Heart left ventricle (tissue), 16 donors: ENCODE data around the gene DYNAP. TPM values are rescaled to one million over a fixed set of nuclear protein-coding genes. Genes with fewer than 3 reads are reported as not detected.

Source experiments
- ATAC-seq, 4 donors: fragments of 200-7000 bp; cut with Tn5 transposase; one replicate each; pipeline ENCODE4 v1.9.1; 2020 to 2022; ENCODE audit warnings: moderate library complexity in 4 of 4, mild to moderate bottlenecking in 3 of 4, moderate number of reproducible peaks in 1 of 4
- DNase-seq, 5 donors: peaks; one replicate each; pipeline ENCODE4 v3.0.0-alpha.2; 2020
- H3K27ac ChIP-seq, 12 donors: fragments of 200-600 bp; sonication (generic) in 4 of 12; one replicate each; pipeline versions ENCODE4 v1.5.0 to v1.8.0; 2016 to 2022; ENCODE audit warnings: mild to moderate bottlenecking in 2 of 12
- H3K27me3 ChIP-seq, 9 donors: fragments of 200-600 bp; sonication (generic) in 2 of 9; one replicate each; pipeline versions ENCODE4 v1.5.1 to v1.8.0; 2016 to 2022; ENCODE audit warnings: mild to moderate bottlenecking in 3 of 9
- H3K36me3 ChIP-seq, 9 donors: fragments of 200-600 bp; sonication (generic) in 2 of 9; one replicate each; pipeline versions ENCODE4 v1.5.0 to v1.8.0; 2018 to 2022; ENCODE audit warnings: mild to moderate bottlenecking in 2 of 9
- H3K4me1 ChIP-seq, 12 donors: fragments of 200-600 bp; sonication (generic) in 4 of 12; one replicate each; pipeline versions ENCODE4 v1.5.0 to v1.8.0; 2016 to 2022; ENCODE audit warnings: mild to moderate bottlenecking in 3 of 12
- H3K4me3 ChIP-seq, 12 donors: fragments of 200-600 bp; sonication (generic) in 4 of 12; one replicate each; pipeline versions ENCODE4 v1.5.0 to v1.8.0; 2017 to 2022; ENCODE audit warnings: mild to moderate bottlenecking in 9 of 12, moderate library complexity in 4 of 12
- H3K9me3 ChIP-seq, 12 donors: fragments of 200-600 bp; sonication (generic) in 4 of 12; one replicate each; pipeline versions ENCODE4 v1.5.0 to v1.8.0; 2016 to 2022; ENCODE audit warnings: mild to moderate bottlenecking in 1 of 12
- CTCF ChIP-seq, 12 donors: fragments of 200-600 bp; sonication (generic) in 4 of 12; IDR thresholded peaks; one replicate each; pipeline versions ENCODE4 v1.5.0 to v1.8.0; 2018 to 2022; ENCODE audit warnings: antibody characterized with exemption in 12 of 12, mild to moderate bottlenecking in 5 of 12
- POLR2A ChIP-seq, 2 donors: fragments of 450-650 bp; IDR thresholded peaks; one replicate each; pipeline ENCODE4 v1.6.1; 2017; ENCODE audit warnings: antibody characterized with exemption in 2 of 2, mild to moderate bottlenecking in 2 of 2, moderate library complexity in 2 of 2
- WGBS, 4 donors: extraction: QIAGEN DNeasy Blood & Tissue Kit in 2 of 4; methylation state at CpG; one replicate each; pipeline versions ENCODE4 v1.1.5 to v1.1.7; 2013 to 2018; 5-methylcytosine and 5-hydroxymethylcytosine counted together
- intact Hi-C, 10 donors: fragments of 100-400 bp; cut with DNase I; formaldehyde crosslinking; loops; one replicate each; pipeline versions ENCODE4 v1.11.1 to v1.14.2; 2022
- polyA plus RNA-seq, 2 donors: library from polyadenylated mRNA; stranded (reverse); fragments of 200-250 nt; gene quantifications; one replicate each; pipeline ENCODE4 v1.2.3, GENCODE V29; 2013
- total RNA-seq, 9 donors: library from RNA; depleted of rRNA in 2 of 9; stranded (reverse); fragments of >200 nt in 2 of 9; fragmentation: NEBNext Ultra II Directional in 3 of 9; extraction: Animal tissue kit (Norgen Biotek cat#: 25700) in 3 of 9; gene quantifications; one replicate each; pipeline versions ENCODE4 v1.1.0 to v1.2.4, GENCODE V29; 2016 to 2023
- donor health status: ischemic (EF 13 %, LVEDD 7.1; RV severe dilation, severe dysfunction).
- donor health status: healthy with polysubstance abuse.
- donor health status: DM: no; HTN: yes; CAD: no.
- donor health status: DM: no; HTN: no; CAD: no.
- donor health status: ischemic (EF 25% LVEDD 6.9; RV normal size, moderate dysfunction).
- donor health status: ischemic (EF 25% LVEDD 5.7; RV mildly dilated, moderate dysfunction).
- donor health status: healthy.
- donor health status: DM: yes; HTN: yes; CAD: no.
- donor health status: ischemic (EF 35%, LVEDD 5.7; RV mildly dilated, moderate dysfunction).
- donor health status: nonischemic (EF 11% LVEDD 7.7; RV severe dilation, severe dysfunction).
- donor health status: DM: yes; HTN: yes; CAD: no.
- donor health status: PGD.
- donor health status: ischemic (EF 29% LVEDD 5.4; RV normal size, mild dysfunction).
- donor health status: nonischemic (EF 23%, LVEDD 6.1; RV moderate dilation, normal function).

The DYNAP gene
- total and polyA plus RNA-seq, 11 donors = not detected

DNA sequence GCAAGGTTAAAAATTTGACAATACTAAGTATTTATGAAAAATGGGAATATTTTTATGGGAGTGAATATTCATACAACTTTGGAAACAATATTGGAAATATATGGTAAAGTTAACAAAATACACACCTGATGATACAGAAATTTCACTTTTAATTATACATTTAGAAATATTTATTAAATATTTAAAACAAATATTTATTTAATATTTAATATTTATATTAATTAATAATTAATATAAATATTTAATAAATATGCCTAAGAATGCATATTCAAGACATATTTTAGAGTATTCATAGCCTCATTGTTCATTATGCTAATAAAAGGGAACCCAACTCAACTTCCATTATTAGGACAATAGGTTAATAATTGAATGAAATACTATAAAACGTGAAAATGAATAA lies 7.0 kb upstream of the DYNAP start:
- Histone ChIP-seq H3K27ac (no peak overlapping the region), H3K27me3 (peaks cover 0 to 6% (median 0%) of the 10 kb centered on the region in 9 donors), H3K4me3 (no peak overlapping the region), H3K4me1 (no peaks in the 10 kb centered on the region), H3K9me3 (no peaks in the 10 kb centered on the region), H3K36me3 (no peaks in the 10 kb centered on the region)
- WGBS, 4 donors = 56 to 63% (median 59%) methylated on average over 1 of the region's 1 CpG
- ATAC-seq (no peak), DNase-seq (no peak)
- TF ChIP-seq CTCF (IDR thresholded peaks at IDR 0.05) (no peak), POLR2A (IDR thresholded peaks at IDR 0.05) (no peak)
- intact Hi-C loops = no loop called here

- ATAC-seq = no peak
- no peak overlapping the region for H3K4me3 ChIP-seq
- no peak for TF ChIP-seq POLR2A (IDR thresholded peaks at IDR 0.05)
- TF ChIP-seq CTCF (IDR thresholded peaks at IDR 0.05) = no peak
- no peaks in the 10 kb centered on the region for H3K9me3 ChIP-seq
- 67 to 87% (median 78%) methylated on average over 6 of the region's 6 CpGs for WGBS, 4 donors
- no peaks in the 10 kb centered on the region for H3K4me1 ChIP-seq
- intact Hi-C loops = no loop called here
- no peaks in the 10 kb centered on the region for H3K36me3 ChIP-seq
- peaks cover 0 to 7% (median 0%) of the 10 kb centered on the region in 9 donors for H3K27me3 ChIP-seq
- DNase-seq = no peak
- H3K27ac ChIP-seq = no peak overlapping the region
Measured at GRCh38 chr18:54585743-54586142, 5.3 kb upstream of the DYNAP start.

DNA sequence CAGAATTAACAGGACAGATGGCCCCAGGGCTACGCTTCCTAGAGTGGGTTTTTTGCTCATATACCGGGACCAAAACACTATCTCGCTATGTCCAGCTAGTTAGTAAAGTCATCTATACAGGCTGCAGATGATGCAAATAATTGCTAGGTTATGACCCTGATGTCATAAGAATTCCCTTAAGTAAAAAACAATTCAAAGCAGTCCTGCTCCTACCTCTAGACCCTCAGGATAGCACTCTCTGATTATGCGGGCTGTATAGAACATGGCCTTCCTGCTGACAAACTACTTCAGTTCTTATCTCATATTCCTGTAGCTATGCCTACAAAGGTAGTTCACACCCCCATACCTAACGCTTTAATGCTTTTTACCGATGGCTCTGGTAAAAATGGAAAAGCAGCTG lies 13.2 kb downstream of the DYNAP start:
- no peak for DNase-seq
- Histone ChIP-seq H3K27me3 (peaks cover 0 to 3% (median 0%) of the 10 kb centered on the region in 9 donors), H3K27ac (no peak overlapping the region), H3K36me3 (no peaks in the 10 kb centered on the region), H3K4me3 (no peak overlapping the region), H3K9me3 (no peaks in the 10 kb centered on the region), H3K4me1 (no peaks in the 10 kb centered on the region)
- no peak for TF ChIP-seq POLR2A (IDR thresholded peaks at IDR 0.05)
- no peak for TF ChIP-seq CTCF (IDR thresholded peaks at IDR 0.05)
- intact Hi-C loops = no loop called here
- 58 to 71% (median 67%) methylated on average over 6 of the region's 6 CpGs for WGBS, 4 donors
- no peak for ATAC-seq

DNA sequence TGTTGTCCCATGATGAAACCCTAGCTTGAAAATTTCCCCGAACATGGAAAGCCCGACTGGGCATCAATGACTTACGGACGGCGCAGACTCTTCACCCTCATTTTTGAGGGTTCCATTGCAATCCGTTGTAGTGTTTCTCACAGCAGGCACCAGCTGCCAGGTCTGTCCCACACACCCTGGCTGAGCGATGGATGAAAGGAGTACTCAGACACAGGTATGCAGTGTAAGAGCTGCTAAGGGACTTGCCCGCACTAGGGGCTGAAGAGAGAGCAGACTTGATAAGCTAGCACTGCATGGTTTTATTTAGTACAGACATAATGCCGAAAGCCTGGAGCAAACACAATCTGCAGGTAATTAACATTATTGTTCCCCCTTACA lies 15.8 kb downstream of the DYNAP start:
- ATAC-seq = no peak
- 76 to 82% (median 80%) methylated on average over 9 of the region's 9 CpGs for WGBS, 4 donors
- no peak for DNase-seq
- Histone ChIP-seq H3K9me3 (no peaks in the 10 kb centered on the region), H3K36me3 (no peaks in the 10 kb centered on the region), H3K4me1 (no peaks in the 10 kb centered on the region), H3K4me3 (no peak overlapping the region), H3K27ac (no peak overlapping the region), H3K27me3 (peaks cover 0 to 3% (median 0%) of the 10 kb centered on the region in 9 donors)
- intact Hi-C loops = no loop called here
- TF ChIP-seq CTCF (IDR thresholded peaks at IDR 0.05) (no peak), POLR2A (IDR thresholded peaks at IDR 0.05) (no peak)
